Liver (tissue), 9 donors: ENCODE data around the gene DMD. TPM values are rescaled to one million over a fixed set of nuclear protein-coding genes. Genes with fewer than 3 reads are reported as not detected.

Experiments used
- DNase-seq: peaks from one replicate; pipeline ENCODE4 v3.0.0-alpha.2; 2017; ENCODE audit warnings: low spot score
- H3K27ac ChIP-seq, 2 donors: one replicate each; pipeline ENCODE4 v1.7.0; 2013; ENCODE audit warnings: inconsistent platforms in 2 of 2, low read length in 2 of 2, control low read depth in 1 of 2, low read depth in 1 of 2, mild to moderate bottlenecking in 1 of 2
- H3K27me3 ChIP-seq, 4 donors: one replicate each; pipeline versions ENCODE4 v1.6.1 to v1.7.0; 2013; ENCODE audit warnings: low read length in 3 of 4, inconsistent platforms in 1 of 4, mild to moderate bottlenecking in 1 of 4, moderate library complexity in 1 of 4; ENCODE audit not compliant: control insufficient read depth in 4 of 4, insufficient read depth in 4 of 4
- H3K36me3 ChIP-seq, 4 donors: one replicate each; pipeline versions ENCODE4 v1.6.1 to v1.7.0; 2013; ENCODE audit warnings: low read length in 3 of 4, mild to moderate bottlenecking in 3 of 4, low read depth in 1 of 4, moderate library complexity in 1 of 4; ENCODE audit not compliant: control insufficient read depth in 4 of 4, insufficient read depth in 3 of 4
- H3K4me1 ChIP-seq, 4 donors: one replicate each; pipeline versions ENCODE4 v1.6.1 to v1.7.0; 2013; ENCODE audit warnings: low read length in 3 of 4, mild to moderate bottlenecking in 3 of 4, moderate library complexity in 1 of 4; ENCODE audit not compliant: control insufficient read depth in 4 of 4, insufficient read depth in 4 of 4
- H3K4me3 ChIP-seq, 3 donors: one replicate each; pipeline versions ENCODE4 v1.6.1 to v1.7.0; 2013; ENCODE audit warnings: low read length in 3 of 3, control low read depth in 1 of 3, low read depth in 1 of 3, mild to moderate bottlenecking in 1 of 3
- H3K9ac ChIP-seq, 2 donors: one replicate each; pipeline ENCODE4 v1.7.0; 2013; ENCODE audit warnings: low read length in 2 of 2, mild to moderate bottlenecking in 2 of 2, moderate library complexity in 2 of 2, control low read depth in 1 of 2, low read depth in 1 of 2
- H3K9me3 ChIP-seq, 4 donors: one replicate each; pipeline versions ENCODE4 v1.6.1 to v1.7.0; 2013; ENCODE audit warnings: low read length in 3 of 4; ENCODE audit not compliant: control insufficient read depth in 4 of 4
- ATF3 ChIP-seq: IDR thresholded peaks from 2 replicates; pipeline ENCODE4 v1.6.1; 2016; ENCODE audit warnings: antibody characterized with exemption
- CTCF ChIP-seq: fragments of 150-350 bp; IDR thresholded peaks from 2 replicates; pipeline ENCODE4 v1.5.1; 2017; ENCODE audit warnings: improper control_type of control experiment, low read depth, low read length; ENCODE audit not compliant: missing input control
- EGR1 ChIP-seq, 2 donors: IDR thresholded peaks; 2 replicates each; pipeline ENCODE4 v1.6.1; 2016 to 2018; ENCODE audit warnings: antibody characterized with exemption in 2 of 2, low read depth in 2 of 2
- FOXA1 ChIP-seq: IDR thresholded peaks from 2 replicates; pipeline ENCODE4 v1.6.1; 2016; ENCODE audit warnings: antibody characterized with exemption
- FOXA2 ChIP-seq: IDR thresholded peaks from 2 replicates; pipeline ENCODE4 v1.6.1; 2016; ENCODE audit warnings: antibody characterized with exemption
- GABPA ChIP-seq, 2 donors: IDR thresholded peaks in 1 of 2; conservative IDR thresholded peaks in 1 of 2; 2 replicates each; pipeline ENCODE4 v1.6.1; 2016; ENCODE audit warnings: antibody characterized with exemption in 2 of 2, mild to moderate bottlenecking in 1 of 2, moderate library complexity in 1 of 2
- HNF4A ChIP-seq, 2 donors: conservative IDR thresholded peaks; 2 replicates each; pipeline ENCODE4 v1.6.1; 2016; ENCODE audit warnings: antibody characterized with exemption in 2 of 2, mild to moderate bottlenecking in 2 of 2
- HNF4G ChIP-seq: IDR thresholded peaks from 2 replicates; pipeline ENCODE4 v1.6.1; 2016; ENCODE audit warnings: antibody characterized with exemption
- JUND ChIP-seq, 2 donors: IDR thresholded peaks; 2 replicates each; pipeline ENCODE4 v1.6.1; 2016; ENCODE audit warnings: antibody characterized with exemption in 2 of 2
- MAX ChIP-seq: IDR thresholded peaks from 2 replicates; pipeline ENCODE4 v1.6.1; 2016; ENCODE audit warnings: antibody characterized with exemption
- NR2F2 ChIP-seq: IDR thresholded peaks from 2 replicates; pipeline ENCODE4 v1.6.1; 2016; ENCODE audit warnings: antibody characterized with exemption
- RAD21 ChIP-seq, 2 donors: IDR thresholded peaks; 2 replicates each; pipeline ENCODE4 v1.6.1; 2016; ENCODE audit warnings: antibody characterized with exemption in 2 of 2, mild to moderate bottlenecking in 2 of 2
- REST ChIP-seq: IDR thresholded peaks from 2 replicates; pipeline ENCODE4 v1.6.1; 2016; ENCODE audit warnings: antibody characterized with exemption, mild to moderate bottlenecking
- RXRA ChIP-seq, 2 donors: IDR thresholded peaks; 2 replicates each; pipeline ENCODE4 v1.6.1; 2017 to 2018; ENCODE audit warnings: antibody characterized with exemption in 2 of 2, mild to moderate bottlenecking in 1 of 2
- SP1 ChIP-seq: IDR thresholded peaks from 2 replicates; pipeline ENCODE4 v1.6.1; 2018; ENCODE audit warnings: antibody characterized with exemption, mild to moderate bottlenecking
- TAF1 ChIP-seq: conservative IDR thresholded peaks from 2 replicates; pipeline ENCODE4 v1.6.1; 2016; ENCODE audit warnings: antibody characterized with exemption, mild to moderate bottlenecking
- YY1 ChIP-seq: IDR thresholded peaks from 2 replicates; pipeline ENCODE4 v1.6.1; 2016; ENCODE audit warnings: antibody characterized with exemption, mild to moderate bottlenecking
- ZBTB33 ChIP-seq: IDR thresholded peaks from 2 replicates; pipeline ENCODE4 v1.6.1; 2016; ENCODE audit warnings: antibody characterized with exemption
- WGBS: extraction: QIAGEN DNeasy Blood & Tissue Kit; methylation state at CpG from one replicate; pipeline ENCODE4 v1.1.7; 2013; 5-methylcytosine and 5-hydroxymethylcytosine counted together
- polyA plus RNA-seq, 2 donors: library from polyadenylated mRNA; stranded (reverse) in 1 of 2; unstranded in 1 of 2; fragments of 200-250 nt in 1 of 2; fragments of >200 nt in 1 of 2; fragmentation: Nextera tagmentation in 1 of 2; extraction: Ambion mirVana in 1 of 2; gene quantifications; one replicate each; pipeline versions ENCODE4 v1.2.1 to v1.2.3, GENCODE V29; 2013 to 2015
- total RNA-seq, 2 donors: library from RNA; depleted of rRNA; stranded (reverse); fragments of >200 nt; gene quantifications; one replicate each; pipeline ENCODE4 v1.2.3, GENCODE V29; 2014
- donor health status: healthy.
- donor health status: healthy.
- donor health status: healthy.
- donor health status: healthy.
- donor health status: healthy.

DMD gene
- total and polyA plus RNA-seq, 4 donors = 14.6 to 61.9 (median 23.9) TPM

- Histone ChIP-seq H3K27ac (peak overlapping the region; percentile 33 to 69), H3K9ac (peak overlapping the region; percentile 30 to 69), H3K36me3 (no peaks in the 10 kb centered on the region), H3K27me3 (no peaks in the 10 kb centered on the region), H3K9me3 (no peaks in the 10 kb centered on the region), H3K4me1 (peaks cover 0 to 12% (median under 1%) of the 10 kb centered on the region in 4 donors), H3K4me3 (peak overlapping the region; percentile 5 to 41 (median 29))
- DNase-seq = no peak
- TF ChIP-seq GABPA (IDR thresholded peaks at IDR 0.05 in 1 of 2, conservative IDR thresholded peaks at IDR 0.05 in 1 of 2) (no peak), RXRA (IDR thresholded peaks at IDR 0.05) (no peak), CTCF (no peak), JUND (IDR thresholded peaks at IDR 0.05) (no peak), HNF4A (conservative IDR thresholded peaks at IDR 0.05) (no peak), YY1 (peak; percentile 55)
- 26% methylated on average over 2 of the region's 2 CpGs for WGBS
Measured at GRCh38 chrX:31921236-31921635, 1290.1 kb downstream of the DMD start.

GRCh38 chrX:31909850-31910572 is 1301.3 kb downstream of the DMD start:
- H3K27ac ChIP-seq = no peak overlapping the region
- H3K9ac ChIP-seq = peak overlapping the region in 1 of 2 donors; percentile 47
- no peaks in the 10 kb centered on the region for H3K9me3 ChIP-seq
- H3K36me3 ChIP-seq = no peaks in the 10 kb centered on the region
- H3K27me3 ChIP-seq = no peaks in the 10 kb centered on the region
- no peak for DNase-seq
- no peak overlapping the region for H3K4me3 ChIP-seq
- H3K4me1 ChIP-seq = no peaks in the 10 kb centered on the region
- TF ChIP-seq TAF1 = no peak
- no peak for TF ChIP-seq FOXA2
- TF ChIP-seq RXRA (IDR thresholded peaks at IDR 0.05) = peak; percentile 9 to 15
- TF ChIP-seq HNF4G = no peak
- TF ChIP-seq MAX = no peak
- TF ChIP-seq YY1 = peak; percentile 31
- no peak for TF ChIP-seq GABPA (IDR thresholded peaks at IDR 0.05 in 1 of 2, conservative IDR thresholded peaks at IDR 0.05 in 1 of 2)
- no peak for TF ChIP-seq ATF3
- TF ChIP-seq NR2F2 = no peak
- TF ChIP-seq HNF4A (conservative IDR thresholded peaks at IDR 0.05) = peak in 1 of 2 donors; percentile 32
- TF ChIP-seq CTCF = no peak
- TF ChIP-seq FOXA1 = no peak
- peak; percentile 17 to 29 for TF ChIP-seq RAD21 (IDR thresholded peaks at IDR 0.05)
- TF ChIP-seq ZBTB33 = no peak
- no peak for TF ChIP-seq EGR1 (IDR thresholded peaks at IDR 0.05; ENCODE audit: low read depth in 2 of 2)
- no peak for TF ChIP-seq JUND (IDR thresholded peaks at IDR 0.05)
- no peak for TF ChIP-seq SP1
- no peak for TF ChIP-seq REST
- WGBS = 43% methylated on average over 4 of the region's 4 CpGs
